GM23248 (cell line): Measurements from ENCODE around the gene PPP1CC.

Source experiments
- EZH2 ChIP-seq: fragments of 200-600 bp; sonication (generic); IDR thresholded peaks from 2 replicates; pipeline ENCODE4 v1.6.1; 2018; ENCODE audit warnings: antibody characterized with exemption, mild to moderate bottlenecking; ENCODE audit not compliant: insufficient read depth, poor library complexity, severe bottlenecking
- EZH2phosphoT487 ChIP-seq: fragments of 200-600 bp; sonication (generic); IDR thresholded peaks from 2 replicates; pipeline ENCODE4 v1.6.1; 2018; ENCODE audit warnings: antibody characterized with exemption, moderate library complexity, mild to moderate bottlenecking, low read depth; ENCODE audit not compliant: insufficient read depth

- TF ChIP-seq EZH2: no peak
- TF ChIP-seq EZH2phosphoT487: no peak
These were observed 44.4 kb downstream of the PPP1CC start for GRCh38 chr12:110698171-110698902.
